GM23338 (cell line): ENCODE data around the gene CDH8.

Experiments
- CREB1 ChIP-seq: fragments of 250-450 bp; sonication (Bioruptor Pico); IDR thresholded peaks from 2 replicates; pipeline ENCODE4 v1.5.0; 2020; ENCODE audit warnings: low read depth, mild to moderate bottlenecking, moderate library complexity
- CTCF ChIP-seq, 2 experiments: fragments of 200-600 bp in 1 of 2; sonication (generic) in 1 of 2; conservative IDR thresholded peaks; 2 replicates each; pipeline versions ENCODE4 v1.5.1 to v1.6.1; 2016 to 2017; ENCODE audit warnings: antibody characterized with exemption in 2 of 2, low read depth in 2 of 2, mild to moderate bottlenecking in 2 of 2, moderate library complexity in 1 of 2
- ETS1 ChIP-seq: IDR thresholded peaks from 2 replicates; pipeline ENCODE4 v1.6.1; 2016; ENCODE audit warnings: antibody characterized with exemption
- EZH2 ChIP-seq: fragments of 200-600 bp; sonication (generic); IDR thresholded peaks from one replicate; pipeline ENCODE4 v1.8.0; 2017; ENCODE audit warnings: antibody characterized with exemption, mild to moderate bottlenecking, low read depth; ENCODE audit not compliant: unreplicated experiment
- EZH2phosphoT487 ChIP-seq: fragments of 200-600 bp; sonication (generic); IDR thresholded peaks from one replicate; pipeline ENCODE4 v1.8.1; 2018; ENCODE audit warnings: antibody characterized with exemption; ENCODE audit not compliant: unreplicated experiment
- NANOG ChIP-seq: IDR thresholded peaks from 2 replicates; pipeline ENCODE4 v1.6.1; 2016; ENCODE audit warnings: antibody characterized with exemption, borderline replicate concordance
- POLR2AphosphoS5 ChIP-seq: IDR thresholded peaks from 2 replicates; pipeline ENCODE4 v1.6.1; 2016; ENCODE audit warnings: antibody characterized with exemption, low read depth
- REST ChIP-seq: IDR thresholded peaks from one replicate; pipeline ENCODE4 v1.6.1; 2018; ENCODE audit warnings: antibody characterized with exemption; ENCODE audit not compliant: unreplicated experiment
- STAT1 ChIP-seq: IDR thresholded peaks from one replicate; pipeline ENCODE4 v1.6.1; 2016; ENCODE audit warnings: antibody characterized with exemption; ENCODE audit not compliant: unreplicated experiment
- ZNF114 ChIP-seq: fragments of 250-450 bp; sonication (Bioruptor Pico); IDR thresholded peaks from 2 replicates; pipeline ENCODE4 v1.5.0; 2020; ENCODE audit warnings: mild to moderate bottlenecking, moderate library complexity
- ZNF462 ChIP-seq: fragments of 250-450 bp; sonication (Bioruptor Pico); IDR thresholded peaks from 2 replicates; pipeline ENCODE4 v1.5.0; 2020; ENCODE audit warnings: mild to moderate bottlenecking, moderate library complexity

GRCh38 chr16:61831351-61831917, 204.8 kb downstream of the CDH8 start:
- TF ChIP-seq CTCF (conservative IDR thresholded peaks at IDR 0.05; ENCODE audit: low read depth in 2 of 2) (no peak), ZNF462 (CRISPR knock-in tag) (no peak), POLR2AphosphoS5 (no peak), EZH2phosphoT487 (no peak), EZH2 (no peak), REST (no peak), STAT1 (no peak), CREB1 (CRISPR knock-in tag) (no peak), ZNF114 (CRISPR knock-in tag) (no peak), ETS1 (no peak), NANOG (no peak)
